Measurements from ENCODE around the gene TOR1AIP2. TPM values are rescaled to one million over a fixed set of nuclear protein-coding genes. Genes with fewer than 3 reads are reported as not detected.

Gene TOR1AIP2
- total RNA-seq, 1 experiment from 2014 or later: 28.9 TPM

- POLR2A ChIA-PET (ENCODE audit: unreplicated experiment): no interaction called here
- Histone ChIP-seq H3K9me3 (ENCODE audit: low read length) (no peaks in the 10 kb centered on the region), H3K9ac (ENCODE audit: low read length) (no peak overlapping the region), H3K9me2 (replicated peaks; ENCODE audit: low read length) (no peaks in the 10 kb centered on the region), H2AFZ (ENCODE audit: low read length) (no peak overlapping the region), H3K27ac (ENCODE audit: low read length) (no peak overlapping the region), H3K4me2 (ENCODE audit: low read length) (no peak overlapping the region), H3K79me2 (ENCODE audit: low read length) (no peaks in the 10 kb centered on the region), H3K27me3 (ENCODE audit: low read length) (peaks cover 17% of the 10 kb centered on the region), H3K4me1 (ENCODE audit: insufficient read depth, low read length) (peaks cover 11% of the 10 kb centered on the region; the same call in 1 of the 2 replicates), H3K4me3 (ENCODE audit: low read length) (no peak overlapping the region), H4K20me1 (ENCODE audit: low read length) (no peaks in the 10 kb centered on the region), H3K36me3 (ENCODE audit: low read depth, low read length) (no peaks in the 10 kb centered on the region), H3F3A (ENCODE audit: low read length, unreplicated experiment) (no peaks in the 10 kb centered on the region)
- TF ChIP-seq EZH2phosphoT487 (IDR thresholded peaks at IDR 0.05; ENCODE audit: borderline replicate concordance, low read length) (no peak), EZH2 (IDR thresholded peaks at IDR 0.05; ENCODE audit: low read length, unreplicated experiment) (no peak)
- TF ChIP-seq, protein P1, sequence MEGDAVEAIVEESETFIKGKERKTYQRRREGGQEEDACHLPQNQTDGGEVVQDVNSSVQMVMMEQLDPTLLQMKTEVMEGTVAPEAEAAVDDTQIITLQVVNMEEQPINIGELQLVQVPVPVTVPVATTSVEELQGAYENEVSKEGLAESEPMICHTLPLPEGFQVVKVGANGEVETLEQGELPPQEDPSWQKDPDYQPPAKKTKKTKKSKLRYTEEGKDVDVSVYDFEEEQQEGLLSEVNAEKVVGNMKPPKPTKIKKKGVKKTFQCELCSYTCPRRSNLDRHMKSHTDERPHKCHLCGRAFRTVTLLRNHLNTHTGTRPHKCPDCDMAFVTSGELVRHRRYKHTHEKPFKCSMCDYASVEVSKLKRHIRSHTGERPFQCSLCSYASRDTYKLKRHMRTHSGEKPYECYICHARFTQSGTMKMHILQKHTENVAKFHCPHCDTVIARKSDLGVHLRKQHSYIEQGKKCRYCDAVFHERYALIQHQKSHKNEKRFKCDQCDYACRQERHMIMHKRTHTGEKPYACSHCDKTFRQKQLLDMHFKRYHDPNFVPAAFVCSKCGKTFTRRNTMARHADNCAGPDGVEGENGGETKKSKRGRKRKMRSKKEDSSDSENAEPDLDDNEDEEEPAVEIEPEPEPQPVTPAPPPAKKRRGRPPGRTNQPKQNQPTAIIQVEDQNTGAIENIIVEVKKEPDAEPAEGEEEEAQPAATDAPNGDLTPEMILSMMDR (conservative IDR thresholded peaks at IDR 0.05; ENCODE audit: low read depth, low read length): no peak
- ATAC-seq (no peak), DNase-seq (no peak)
- intact Hi-C loops (cut with micrococcal nuclease): no loop called here
- CTCF ChIA-PET: interaction anchor here (0.5 kb wide), 1 partner anchor 41 kb away, joined by 3 read pairs; no protein-coding TSS in a partner anchor
- BruUV-seq (replicated peaks): no TSS peak
These were observed 64.9 kb downstream of the TOR1AIP2 start for GRCh38 chr1:179812501-179813292.

- no TSS peak for BruUV-seq (replicated peaks)
- H3F3A ChIP-seq (ENCODE audit: low read length, unreplicated experiment): no peaks in the 10 kb centered on the region
- no peaks in the 10 kb centered on the region for H4K20me1 ChIP-seq (ENCODE audit: low read length)
- no peaks in the 10 kb centered on the region for H3K9me3 ChIP-seq (ENCODE audit: low read length)
- H2AFZ ChIP-seq (ENCODE audit: low read length): no peak overlapping the region
- H3K36me3 ChIP-seq (ENCODE audit: low read depth, low read length): no peaks in the 10 kb centered on the region
- peaks cover 1% of the 10 kb centered on the region; the same call in 1 of the 2 replicates for H3K4me1 ChIP-seq (ENCODE audit: insufficient read depth, low read length)
- no peak overlapping the region for H3K27ac ChIP-seq (ENCODE audit: low read length)
- no peaks in the 10 kb centered on the region for H3K9me2 ChIP-seq (replicated peaks; ENCODE audit: low read length)
- H3K79me2 ChIP-seq (ENCODE audit: low read length): no peaks in the 10 kb centered on the region
- intact Hi-C loops (cut with micrococcal nuclease): loop anchor here (1.0 kb wide), 1 partner anchor 104 kb away; no protein-coding TSS in a partner anchor
- DNase-seq: no peak
- ChIA-PET POLR2A (ENCODE audit: unreplicated experiment) (no interaction called here), CTCF (interaction anchor here (0.9 to 2.6 kb wide), 4 partner anchors 24 to 106 kb away, joined by 4 to 76 read pairs (median 4); no protein-coding TSS in a partner anchor)
- H3K4me2 ChIP-seq (ENCODE audit: low read length): no peak overlapping the region
- ATAC-seq: no peak
- H3K9ac ChIP-seq (ENCODE audit: low read length): no peak overlapping the region
- peaks cover 17% of the 10 kb centered on the region for H3K27me3 ChIP-seq (ENCODE audit: low read length)
- TF ChIP-seq EZH2 (IDR thresholded peaks at IDR 0.05; ENCODE audit: low read length, unreplicated experiment): no peak
- TF ChIP-seq EZH2phosphoT487 (IDR thresholded peaks at IDR 0.05; ENCODE audit: borderline replicate concordance, low read length): no peak
- TF ChIP-seq, protein P1 (conservative IDR thresholded peaks at IDR 0.05; ENCODE audit: low read depth, low read length): no peak
- H3K4me3 ChIP-seq (ENCODE audit: low read length): no peak overlapping the region
These were observed 67.3 kb downstream of the TOR1AIP2 start for GRCh38 chr1:179810367-179810715.
